NB4 (cell line): Measurements from ENCODE around the gene SCYGR3.

Experiments used
- CTCF ChIP-seq: IDR thresholded peaks from one replicate; pipeline ENCODE4 v1.5.1; 2012; ENCODE audit warnings: low read depth, low read length
- MAX ChIP-seq: IDR thresholded peaks from 2 replicates; pipeline ENCODE4 v1.6.1; 2011; ENCODE audit warnings: low read depth, low read length
- POLR2A ChIP-seq: IDR thresholded peaks from 2 replicates; pipeline ENCODE4 v1.6.1; 2011; ENCODE audit warnings: mild to moderate bottlenecking; ENCODE audit not compliant: insufficient read length; ENCODE audit errors: extremely low read depth

DNA sequence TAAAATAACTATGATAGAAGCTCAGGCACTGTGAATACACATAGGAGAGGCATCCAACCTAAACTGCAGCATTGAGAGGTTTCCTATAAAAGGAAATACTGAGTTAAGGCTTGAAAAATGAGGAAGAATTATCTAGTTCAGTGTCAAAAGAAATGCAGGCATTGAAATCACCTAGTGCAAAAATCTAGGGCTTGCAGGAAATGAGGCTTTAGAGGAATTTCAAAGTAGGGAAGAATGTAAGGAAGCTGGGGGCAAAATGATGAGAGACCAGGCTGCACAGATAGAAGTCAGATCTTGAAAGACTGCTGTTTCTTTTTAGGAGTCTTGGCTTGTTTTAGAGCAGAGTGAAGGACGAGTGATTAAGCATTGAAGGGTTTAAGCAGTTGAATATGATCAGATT, 44.0 kb downstream of the SCYGR3 start:
- TF ChIP-seq CTCF = no peak
- no peak for TF ChIP-seq MAX
- no peak for TF ChIP-seq POLR2A
